ENCODE measurements around the gene FLAD1.

DNA sequence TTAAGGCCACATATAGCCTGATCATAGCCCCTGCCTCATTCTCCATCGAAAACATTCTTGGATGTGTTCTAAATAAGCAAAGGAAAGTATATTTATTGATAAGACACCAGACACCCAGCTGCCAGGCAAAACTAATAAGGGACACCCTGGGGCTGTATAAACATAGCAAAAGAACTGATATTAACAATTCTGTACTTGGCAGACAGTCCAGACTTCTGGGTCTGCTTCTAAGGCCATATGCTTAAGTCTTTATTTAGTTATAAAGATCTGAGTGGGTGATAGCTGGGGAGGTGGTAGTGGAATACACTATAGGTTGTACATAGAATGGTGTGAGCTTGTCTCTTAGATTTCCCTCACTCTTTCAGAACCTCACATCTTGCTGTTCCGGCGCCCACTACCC is 4.8 kb upstream of the FLAD1 start:
- TF ChIP-seq, protein P1, sequence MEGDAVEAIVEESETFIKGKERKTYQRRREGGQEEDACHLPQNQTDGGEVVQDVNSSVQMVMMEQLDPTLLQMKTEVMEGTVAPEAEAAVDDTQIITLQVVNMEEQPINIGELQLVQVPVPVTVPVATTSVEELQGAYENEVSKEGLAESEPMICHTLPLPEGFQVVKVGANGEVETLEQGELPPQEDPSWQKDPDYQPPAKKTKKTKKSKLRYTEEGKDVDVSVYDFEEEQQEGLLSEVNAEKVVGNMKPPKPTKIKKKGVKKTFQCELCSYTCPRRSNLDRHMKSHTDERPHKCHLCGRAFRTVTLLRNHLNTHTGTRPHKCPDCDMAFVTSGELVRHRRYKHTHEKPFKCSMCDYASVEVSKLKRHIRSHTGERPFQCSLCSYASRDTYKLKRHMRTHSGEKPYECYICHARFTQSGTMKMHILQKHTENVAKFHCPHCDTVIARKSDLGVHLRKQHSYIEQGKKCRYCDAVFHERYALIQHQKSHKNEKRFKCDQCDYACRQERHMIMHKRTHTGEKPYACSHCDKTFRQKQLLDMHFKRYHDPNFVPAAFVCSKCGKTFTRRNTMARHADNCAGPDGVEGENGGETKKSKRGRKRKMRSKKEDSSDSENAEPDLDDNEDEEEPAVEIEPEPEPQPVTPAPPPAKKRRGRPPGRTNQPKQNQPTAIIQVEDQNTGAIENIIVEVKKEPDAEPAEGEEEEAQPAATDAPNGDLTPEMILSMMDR (IDR thresholded peaks at IDR 0.05) = no peak
- no peak for TF ChIP-seq POLR2A (IDR thresholded peaks at IDR 0.05)

All from uterus (tissue), 2 donors.